WERI-Rb-1 (cell line): Measurements from ENCODE around the gene PRELID2.

ENCODE experiments used
- DNase-seq: peaks from one replicate; pipeline ENCODE4 v3.0.0-alpha.2; 2020
- H3K27ac ChIP-seq: fragments of 250-450 bp; sonication (Bioruptor Pico); 2 replicates; pipeline ENCODE4 v1.5.1; 2020; ENCODE audit warnings: mild to moderate bottlenecking, moderate library complexity
- H3K27me3 ChIP-seq: fragments of 250-450 bp; sonication (Bioruptor Pico); 2 replicates; pipeline ENCODE4 v1.5.1; 2021; ENCODE audit warnings: mild to moderate bottlenecking, low read depth, moderate library complexity; ENCODE audit not compliant: insufficient read depth, severe bottlenecking
- H3K36me3 ChIP-seq: fragments of 250-450 bp; sonication (Bioruptor Pico); 2 replicates; pipeline ENCODE4 v1.5.1; 2020; ENCODE audit warnings: mild to moderate bottlenecking, moderate library complexity
- H3K4me3 ChIP-seq: 2 replicates; pipeline ENCODE4 v1.5.1; 2011; ENCODE audit warnings: low read depth, mild to moderate bottlenecking, control low read depth, low read length
- H3K9me3 ChIP-seq: fragments of 250-450 bp; sonication (Bioruptor Pico); 2 replicates; pipeline ENCODE4 v1.5.1; 2021; ENCODE audit warnings: mild to moderate bottlenecking, moderate library complexity; ENCODE audit not compliant: severe bottlenecking
- TF ChIP-seq, protein P1 (sequence below): IDR thresholded peaks from 2 replicates; pipeline ENCODE4 v1.5.1; 2011; ENCODE audit warnings: low read depth, mild to moderate bottlenecking, control low read depth, inconsistent platforms, low read length

The PRELID2 gene

DNA sequence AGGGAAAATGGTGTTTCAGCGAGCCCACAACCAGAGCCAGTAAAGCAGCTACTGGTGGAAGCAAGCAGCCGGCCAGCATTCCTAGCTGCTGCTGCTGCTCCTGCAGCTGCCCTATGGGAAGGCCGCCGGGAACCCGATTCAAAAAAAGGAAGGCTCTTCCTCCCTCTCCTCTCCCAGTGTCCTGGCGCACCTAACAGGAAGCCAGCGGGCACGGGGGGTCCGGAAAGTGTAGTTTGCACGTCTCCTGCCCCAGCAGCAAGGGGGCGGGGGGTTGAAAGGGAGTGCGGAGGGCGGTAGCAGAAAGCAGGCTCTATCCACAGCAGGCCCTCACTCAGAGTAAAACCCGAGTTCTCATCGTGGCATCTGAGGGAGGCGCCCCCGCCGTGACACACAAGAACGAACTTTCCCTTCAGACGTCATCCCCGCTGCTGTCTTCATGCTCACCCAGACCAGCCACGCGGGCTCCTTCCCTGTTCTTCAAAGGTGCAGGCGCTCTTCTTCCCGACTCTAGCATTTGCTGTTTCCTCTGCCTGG is 21.2 kb upstream of the PRELID2 start:
- no peak overlapping the region for H3K4me3 ChIP-seq
- no peaks in the 10 kb centered on the region for H3K9me3 ChIP-seq
- no peaks in the 10 kb centered on the region for H3K27me3 ChIP-seq
- TF ChIP-seq, protein P1, sequence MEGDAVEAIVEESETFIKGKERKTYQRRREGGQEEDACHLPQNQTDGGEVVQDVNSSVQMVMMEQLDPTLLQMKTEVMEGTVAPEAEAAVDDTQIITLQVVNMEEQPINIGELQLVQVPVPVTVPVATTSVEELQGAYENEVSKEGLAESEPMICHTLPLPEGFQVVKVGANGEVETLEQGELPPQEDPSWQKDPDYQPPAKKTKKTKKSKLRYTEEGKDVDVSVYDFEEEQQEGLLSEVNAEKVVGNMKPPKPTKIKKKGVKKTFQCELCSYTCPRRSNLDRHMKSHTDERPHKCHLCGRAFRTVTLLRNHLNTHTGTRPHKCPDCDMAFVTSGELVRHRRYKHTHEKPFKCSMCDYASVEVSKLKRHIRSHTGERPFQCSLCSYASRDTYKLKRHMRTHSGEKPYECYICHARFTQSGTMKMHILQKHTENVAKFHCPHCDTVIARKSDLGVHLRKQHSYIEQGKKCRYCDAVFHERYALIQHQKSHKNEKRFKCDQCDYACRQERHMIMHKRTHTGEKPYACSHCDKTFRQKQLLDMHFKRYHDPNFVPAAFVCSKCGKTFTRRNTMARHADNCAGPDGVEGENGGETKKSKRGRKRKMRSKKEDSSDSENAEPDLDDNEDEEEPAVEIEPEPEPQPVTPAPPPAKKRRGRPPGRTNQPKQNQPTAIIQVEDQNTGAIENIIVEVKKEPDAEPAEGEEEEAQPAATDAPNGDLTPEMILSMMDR = no peak
- DNase-seq = no peak
- no peak overlapping the region for H3K27ac ChIP-seq
- H3K36me3 ChIP-seq = no peaks in the 10 kb centered on the region

DNA sequence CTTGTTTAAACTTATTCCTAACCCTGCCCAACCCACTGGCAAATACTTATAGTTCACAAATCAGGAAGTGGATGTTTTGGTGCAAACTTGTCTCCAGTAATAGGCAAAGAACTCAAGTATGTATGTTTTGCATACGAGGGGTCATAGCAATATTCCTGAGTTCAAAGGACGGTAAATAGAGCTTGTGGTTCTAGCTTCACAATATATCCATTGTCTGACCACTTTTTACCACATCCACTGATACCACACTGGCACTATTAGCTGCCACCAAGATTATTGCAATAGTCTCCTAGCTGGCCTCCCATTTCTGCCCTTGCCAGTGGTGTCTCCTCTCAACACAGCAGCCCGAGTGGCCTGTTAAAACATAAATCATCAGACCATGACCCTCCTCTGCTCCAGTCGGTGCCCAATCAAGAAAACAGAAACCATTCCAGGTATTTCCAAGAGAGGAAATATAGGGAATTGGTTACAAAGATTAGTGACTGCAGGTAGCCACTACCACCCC is 20.7 kb upstream of the PRELID2 start:
- Histone ChIP-seq H3K9me3 (no peaks in the 10 kb centered on the region), H3K4me3 (no peak overlapping the region), H3K36me3 (no peaks in the 10 kb centered on the region), H3K27ac (no peak overlapping the region), H3K27me3 (no peaks in the 10 kb centered on the region)
- DNase-seq = no peak
- TF ChIP-seq, protein P1 = no peak

DNA sequence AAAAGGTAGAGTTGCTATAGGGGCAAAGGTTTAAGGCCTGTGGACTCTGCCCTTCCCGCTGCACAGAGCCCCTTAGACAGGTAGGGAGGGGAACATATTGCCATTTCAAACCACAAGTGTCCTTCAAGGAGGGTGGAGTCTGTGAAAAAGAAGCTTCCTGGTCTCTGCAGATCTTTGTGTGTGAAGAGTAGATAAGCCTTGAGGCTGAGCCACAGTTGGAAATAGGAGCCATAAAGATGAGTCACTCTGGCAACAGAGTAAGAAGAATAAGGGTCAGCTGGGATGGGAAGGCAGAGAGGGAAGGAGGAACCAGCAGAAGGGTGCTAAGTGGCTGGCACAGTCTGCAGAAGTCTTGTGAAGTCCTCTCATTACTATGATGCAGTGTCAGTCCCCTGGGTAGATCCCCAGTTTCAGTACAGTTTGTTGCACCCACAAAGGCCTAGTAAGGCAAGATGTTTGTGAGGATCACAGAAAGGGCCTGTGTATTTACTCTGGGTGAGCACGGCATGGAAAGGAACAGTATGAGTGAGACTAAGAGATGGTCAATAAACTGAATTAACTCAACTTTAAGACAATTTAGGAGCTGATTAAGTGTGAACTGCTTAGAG is 19.6 kb upstream of the PRELID2 start:
- DNase-seq = no peak
- TF ChIP-seq, protein P1 = no peak
- no peak overlapping the region for H3K27ac ChIP-seq

DNA sequence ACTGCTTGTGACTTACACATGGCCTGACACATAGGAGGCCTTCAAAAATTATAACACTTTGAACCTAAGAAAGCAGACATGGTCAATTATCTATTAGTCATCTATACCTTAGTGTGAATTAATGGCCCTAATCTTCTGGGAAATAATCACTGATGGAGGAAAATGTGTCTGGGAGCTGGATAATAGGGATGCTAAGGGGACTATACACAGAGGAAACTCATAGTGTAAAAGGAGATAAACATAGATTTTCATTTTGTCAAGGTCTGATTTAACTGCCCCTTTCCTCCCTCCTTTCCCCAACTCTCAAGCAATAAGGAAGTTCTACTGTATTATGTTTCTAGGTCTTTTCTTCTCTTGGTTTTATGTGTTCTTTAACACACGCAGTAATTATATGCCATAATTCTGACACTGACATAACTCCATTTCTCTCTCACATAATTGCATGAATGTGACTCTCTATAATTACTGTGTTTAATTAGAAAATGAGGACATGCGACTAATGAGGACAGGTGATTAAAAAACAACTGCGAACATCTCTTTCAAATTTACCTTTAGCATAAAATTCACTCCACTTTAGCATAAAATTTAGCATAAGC is 18.7 kb upstream of the PRELID2 start:
- Histone ChIP-seq H3K27me3 (no peaks in the 10 kb centered on the region), H3K9me3 (no peaks in the 10 kb centered on the region), H3K27ac (no peak overlapping the region), H3K36me3 (no peaks in the 10 kb centered on the region), H3K4me3 (no peak overlapping the region)
- no peak for DNase-seq
- TF ChIP-seq, protein P1 = no peak

More for the DNA sequence above, 19.6 kb upstream of the PRELID2 start:
- no peaks in the 10 kb centered on the region for H3K27me3 ChIP-seq
- H3K4me3 ChIP-seq = no peak overlapping the region
- H3K36me3 ChIP-seq = no peaks in the 10 kb centered on the region
- no peaks in the 10 kb centered on the region for H3K9me3 ChIP-seq

DNA sequence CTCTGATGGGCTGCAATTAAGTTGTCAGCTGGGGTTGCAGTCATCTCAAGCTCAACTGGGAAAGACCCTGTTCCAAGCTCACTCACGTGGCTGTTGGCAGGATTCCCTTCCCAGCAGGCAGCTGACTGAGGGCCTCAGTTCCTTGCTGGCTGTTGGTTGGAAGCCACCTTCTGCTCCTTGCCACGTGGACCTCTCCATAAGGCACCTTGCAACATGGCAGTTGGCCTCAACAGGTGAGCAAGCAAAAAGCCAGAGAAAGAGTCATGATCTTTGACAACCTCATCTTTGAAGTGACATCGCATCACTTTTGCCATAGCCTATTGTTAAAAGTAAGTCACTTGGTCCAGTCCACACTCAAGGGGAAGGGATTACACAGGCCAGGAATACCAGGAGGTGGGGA is 17.8 kb upstream of the PRELID2 start:
- Histone ChIP-seq H3K36me3 (no peaks in the 10 kb centered on the region), H3K9me3 (no peaks in the 10 kb centered on the region), H3K27ac (no peak overlapping the region), H3K27me3 (no peaks in the 10 kb centered on the region), H3K4me3 (no peak overlapping the region)
- no peak for DNase-seq
- TF ChIP-seq, protein P1 = no peak

DNA sequence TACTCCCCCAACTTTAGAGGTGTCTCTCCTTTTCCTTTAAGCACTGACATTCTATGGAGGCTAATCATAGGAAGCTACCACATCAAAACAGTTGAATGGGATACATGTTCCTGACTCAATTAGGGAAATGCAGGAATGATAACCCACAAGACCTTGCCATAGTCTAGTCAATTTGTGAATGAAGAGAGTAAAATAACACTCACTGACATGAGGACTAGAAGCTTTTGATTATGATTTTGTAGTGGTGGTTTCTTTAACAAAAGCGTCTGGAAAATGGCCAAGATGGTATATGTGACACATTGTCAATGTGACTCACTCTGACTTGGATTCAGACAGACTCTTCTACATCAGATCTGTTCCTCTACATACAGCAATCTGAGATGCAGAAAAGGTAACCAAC is 13.7 kb upstream of the PRELID2 start:
- H3K9me3 ChIP-seq = no peaks in the 10 kb centered on the region
- H3K36me3 ChIP-seq = no peaks in the 10 kb centered on the region
- no peaks in the 10 kb centered on the region for H3K27me3 ChIP-seq
- H3K27ac ChIP-seq = no peak overlapping the region
- H3K4me3 ChIP-seq = no peak overlapping the region
- TF ChIP-seq, protein P1 = no peak
- no peak for DNase-seq
